ENCODE data around the gene RIOK1.

The RIOK1 gene

GRCh38 chr6:7434672-7435071 is 45.1 kb downstream of the RIOK1 start:
- Histone ChIP-seq H3K27me3 (ENCODE audit: insufficient read depth, low read length) (peaks cover 4% of the 10 kb centered on the region), H3K4me1 (ENCODE audit: insufficient read depth, low read length) (no peaks in the 10 kb centered on the region), H3K36me3 (ENCODE audit: insufficient read depth, low read length) (no peaks in the 10 kb centered on the region), H2AFZ (ENCODE audit: low read depth, low read length) (no peak overlapping the region), H3K4me3 (ENCODE audit: low read length) (no peak overlapping the region), H3K9me3 (ENCODE audit: low read length) (no peaks in the 10 kb centered on the region)

- Histone ChIP-seq H3K4me3 (ENCODE audit: low read length) (no peak overlapping the region), H3K4me1 (ENCODE audit: insufficient read depth, low read length) (no peaks in the 10 kb centered on the region), H3K36me3 (ENCODE audit: insufficient read depth, low read length) (no peaks in the 10 kb centered on the region), H3K9me3 (ENCODE audit: low read length) (no peaks in the 10 kb centered on the region), H3K27me3 (ENCODE audit: insufficient read depth, low read length) (no peaks in the 10 kb centered on the region), H2AFZ (ENCODE audit: low read depth, low read length) (no peak overlapping the region)
Measured at GRCh38 chr6:7438011-7438410, 48.4 kb downstream of the RIOK1 start.

DNA sequence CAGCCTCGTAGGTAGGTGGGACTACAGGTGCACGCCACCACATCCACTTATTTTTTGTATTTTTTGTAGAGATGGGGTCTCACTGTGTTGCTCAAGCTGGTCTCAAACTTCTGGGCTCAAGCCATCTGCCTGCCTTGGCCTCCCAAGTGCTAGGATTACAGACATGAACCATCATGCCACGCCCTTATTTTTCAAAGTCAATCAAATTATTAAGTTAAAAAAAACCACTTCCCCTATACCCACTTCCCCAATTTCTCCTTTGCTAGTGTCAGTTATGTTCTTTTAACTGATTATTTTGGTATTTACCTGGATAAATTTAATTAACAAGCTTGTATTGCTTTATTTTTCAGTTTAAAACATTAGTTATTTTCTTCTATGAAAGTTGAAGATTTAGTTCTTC is 49.6 kb downstream of the RIOK1 start:
- H2AFZ ChIP-seq (ENCODE audit: low read depth, low read length): no peak overlapping the region
- H3K27me3 ChIP-seq (ENCODE audit: insufficient read depth, low read length): no peaks in the 10 kb centered on the region
- no peaks in the 10 kb centered on the region for H3K36me3 ChIP-seq (ENCODE audit: insufficient read depth, low read length)
- H3K9me3 ChIP-seq (ENCODE audit: low read length): no peaks in the 10 kb centered on the region
- H3K4me3 ChIP-seq (ENCODE audit: low read length): no peak overlapping the region
- H3K4me1 ChIP-seq (ENCODE audit: insufficient read depth, low read length): no peaks in the 10 kb centered on the region

DNA sequence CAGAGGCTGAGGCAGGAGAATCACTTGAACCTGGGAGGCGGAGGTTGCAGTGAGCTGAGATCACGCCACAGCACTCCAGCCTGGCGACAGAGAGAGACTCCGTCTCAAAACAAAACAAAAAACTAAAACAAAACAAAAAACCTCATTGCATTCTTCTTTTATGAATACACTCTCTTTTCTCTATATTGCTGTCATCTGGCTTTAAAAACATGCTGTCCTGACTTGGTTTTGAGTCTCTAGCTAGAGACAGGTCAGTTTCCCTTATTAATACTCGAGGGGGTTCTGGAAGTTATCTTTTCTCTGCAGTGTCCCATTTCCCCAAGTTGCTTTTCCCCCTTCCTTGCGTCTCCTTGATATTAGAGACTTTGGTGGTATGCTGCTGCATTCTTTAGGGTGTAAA is 50.9 kb downstream of the RIOK1 start:
- no peak overlapping the region for H2AFZ ChIP-seq (ENCODE audit: low read depth, low read length)
- no peaks in the 10 kb centered on the region for H3K9me3 ChIP-seq (ENCODE audit: low read length)
- no peak overlapping the region for H3K4me3 ChIP-seq (ENCODE audit: low read length)
- peaks cover 6% of the 10 kb centered on the region for H3K27me3 ChIP-seq (ENCODE audit: insufficient read depth, low read length)
- no peaks in the 10 kb centered on the region for H3K36me3 ChIP-seq (ENCODE audit: insufficient read depth, low read length)
- no peaks in the 10 kb centered on the region for H3K4me1 ChIP-seq (ENCODE audit: insufficient read depth, low read length)

DNA sequence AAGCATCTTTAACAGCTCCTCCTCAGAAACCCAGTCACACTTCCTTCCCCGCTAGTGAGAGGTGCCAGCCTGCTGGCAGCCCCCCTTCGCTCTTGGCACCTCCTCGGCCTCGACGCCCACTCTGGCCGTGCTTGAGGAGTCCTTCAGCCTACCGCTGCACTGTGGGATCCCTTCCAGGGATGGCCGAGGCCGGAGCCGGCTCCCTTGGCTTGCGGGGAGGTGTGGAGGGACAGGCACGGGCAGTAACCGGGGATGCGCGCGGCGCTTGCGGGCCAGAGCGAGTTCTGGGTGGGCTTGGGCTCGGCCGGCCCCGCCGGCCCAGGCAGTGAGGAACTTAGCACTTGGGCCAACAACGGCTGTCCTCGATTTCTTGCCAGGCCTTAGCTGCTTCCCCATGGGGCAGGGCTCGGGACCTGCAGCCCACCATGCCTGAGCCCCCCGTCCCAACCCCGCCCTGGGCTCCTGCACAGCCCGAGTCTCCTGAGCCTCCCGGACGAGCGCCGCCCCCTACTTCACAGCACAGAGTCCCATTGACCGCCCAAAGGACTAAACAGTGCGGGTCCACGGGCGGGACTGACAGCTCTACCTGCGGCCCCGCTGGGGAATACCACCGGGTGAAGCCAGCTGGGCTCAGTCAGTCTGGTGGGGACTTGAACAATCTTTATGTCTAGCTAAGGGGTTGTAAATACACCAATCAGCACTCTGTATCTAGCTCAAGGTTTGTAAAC is 51.6 kb downstream of the RIOK1 start:
- Histone ChIP-seq H3K36me3 (ENCODE audit: insufficient read depth, low read length) (no peaks in the 10 kb centered on the region), H3K4me1 (ENCODE audit: insufficient read depth, low read length) (no peaks in the 10 kb centered on the region), H3K27me3 (ENCODE audit: insufficient read depth, low read length) (peaks cover 13% of the 10 kb centered on the region), H2AFZ (ENCODE audit: low read depth, low read length) (no peak overlapping the region), H3K4me3 (ENCODE audit: low read length) (no peak overlapping the region), H3K9me3 (ENCODE audit: low read length) (no peaks in the 10 kb centered on the region)

DNA sequence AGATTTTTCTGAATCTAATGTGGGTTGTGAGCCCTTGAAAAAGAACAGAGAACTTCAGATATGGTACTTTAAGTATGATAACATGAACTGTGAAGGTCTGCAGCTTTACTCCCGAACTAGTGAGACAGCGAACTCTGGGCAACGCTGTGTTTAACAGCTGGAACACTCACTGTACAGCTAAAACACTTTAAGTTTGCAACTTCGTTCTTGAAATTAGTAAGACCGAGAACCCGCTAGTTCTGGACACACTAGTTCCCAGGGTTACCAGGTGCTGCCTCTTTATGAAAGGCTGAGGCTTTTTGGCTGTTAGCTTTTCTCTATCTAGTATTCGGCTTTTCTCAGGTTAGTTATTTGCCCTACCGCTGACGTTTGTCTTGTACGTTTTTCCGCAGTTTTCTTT is 52.9 kb downstream of the RIOK1 start:
- Histone ChIP-seq H2AFZ (ENCODE audit: low read depth, low read length) (no peak overlapping the region), H3K9me3 (ENCODE audit: low read length) (no peaks in the 10 kb centered on the region), H3K36me3 (ENCODE audit: insufficient read depth, low read length) (no peaks in the 10 kb centered on the region), H3K27me3 (ENCODE audit: insufficient read depth, low read length) (peaks cover 13% of the 10 kb centered on the region), H3K4me3 (ENCODE audit: low read length) (no peak overlapping the region), H3K4me1 (ENCODE audit: insufficient read depth, low read length) (peaks cover 5% of the 10 kb centered on the region)

DNA sequence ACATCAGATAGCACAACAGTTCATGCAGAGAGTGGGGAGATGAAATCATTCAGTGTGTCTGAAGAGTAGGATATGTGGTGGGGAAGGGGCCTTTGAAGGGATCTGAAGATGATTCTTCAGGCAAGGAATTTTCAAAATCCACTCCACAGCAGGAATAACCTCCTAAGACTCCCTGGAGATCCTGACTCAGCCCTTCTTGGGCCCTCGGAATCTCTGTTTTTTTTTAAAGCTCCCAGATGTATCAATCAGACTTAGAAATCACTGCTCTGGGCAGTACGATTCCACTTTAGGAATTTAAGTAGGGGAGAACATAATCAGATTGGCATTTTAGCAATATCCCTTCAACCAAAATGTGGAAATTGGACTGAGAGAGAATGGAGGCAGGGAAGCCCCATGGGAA is 55.5 kb downstream of the RIOK1 start:
- no peak overlapping the region for H3K4me3 ChIP-seq (ENCODE audit: low read length)
- peaks cover 5% of the 10 kb centered on the region for H3K4me1 ChIP-seq (ENCODE audit: insufficient read depth, low read length)
- H3K9me3 ChIP-seq (ENCODE audit: low read length): no peaks in the 10 kb centered on the region
- H3K36me3 ChIP-seq (ENCODE audit: insufficient read depth, low read length): no peaks in the 10 kb centered on the region
- H2AFZ ChIP-seq (ENCODE audit: low read depth, low read length): no peak overlapping the region
- peaks cover 13% of the 10 kb centered on the region for H3K27me3 ChIP-seq (ENCODE audit: insufficient read depth, low read length)

- no peak overlapping the region for H3K4me3 ChIP-seq (ENCODE audit: low read length)
- peaks cover 13% of the 10 kb centered on the region for H3K27me3 ChIP-seq (ENCODE audit: insufficient read depth, low read length)
- H3K36me3 ChIP-seq (ENCODE audit: insufficient read depth, low read length): no peaks in the 10 kb centered on the region
- peaks cover 5% of the 10 kb centered on the region for H3K4me1 ChIP-seq (ENCODE audit: insufficient read depth, low read length)
- H2AFZ ChIP-seq (ENCODE audit: low read depth, low read length): no peak overlapping the region
- H3K9me3 ChIP-seq (ENCODE audit: low read length): no peaks in the 10 kb centered on the region
Measured at GRCh38 chr6:7445885-7446461, 56.4 kb downstream of the RIOK1 start.

- Histone ChIP-seq H2AFZ (ENCODE audit: low read depth, low read length) (no peak overlapping the region), H3K9me3 (ENCODE audit: low read length) (no peaks in the 10 kb centered on the region), H3K4me3 (ENCODE audit: low read length) (no peak overlapping the region), H3K36me3 (ENCODE audit: insufficient read depth, low read length) (no peaks in the 10 kb centered on the region), H3K4me1 (ENCODE audit: insufficient read depth, low read length) (peaks cover 5% of the 10 kb centered on the region), H3K27me3 (ENCODE audit: insufficient read depth, low read length) (peaks cover 13% of the 10 kb centered on the region)
Measured at GRCh38 chr6:7446619-7447325, 57.2 kb downstream of the RIOK1 start.

GRCh38 chr6:7448232-7448631 is 58.6 kb downstream of the RIOK1 start:
- Histone ChIP-seq H3K27me3 (ENCODE audit: insufficient read depth, low read length) (peaks cover 13% of the 10 kb centered on the region), H3K4me3 (ENCODE audit: low read length) (no peak overlapping the region), H3K9me3 (ENCODE audit: low read length) (no peaks in the 10 kb centered on the region), H3K4me1 (ENCODE audit: insufficient read depth, low read length) (peaks cover 5% of the 10 kb centered on the region), H3K36me3 (ENCODE audit: insufficient read depth, low read length) (no peaks in the 10 kb centered on the region), H2AFZ (ENCODE audit: low read depth, low read length) (no peak overlapping the region)

DNA sequence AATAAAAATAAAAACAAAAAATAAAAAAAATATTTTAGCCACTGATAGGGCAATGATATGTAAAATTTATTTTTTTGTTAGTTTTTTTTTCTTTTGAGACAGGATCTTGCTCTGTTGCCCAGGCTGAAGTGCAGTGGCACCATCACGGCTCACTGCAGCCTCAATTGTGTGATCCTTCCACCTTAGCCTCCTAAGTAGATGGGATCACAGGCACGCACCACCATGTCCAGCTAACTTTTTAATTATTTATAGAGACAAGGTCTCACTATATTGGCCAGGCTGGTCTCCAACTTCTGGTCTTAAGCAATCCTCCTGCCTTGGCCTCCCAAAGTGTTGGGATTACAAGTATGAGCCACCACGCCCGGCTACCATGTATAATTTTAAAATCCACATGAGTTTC is 59.4 kb downstream of the RIOK1 start:
- Histone ChIP-seq H2AFZ (ENCODE audit: low read depth, low read length) (no peak overlapping the region), H3K27me3 (ENCODE audit: insufficient read depth, low read length) (peaks cover 13% of the 10 kb centered on the region), H3K4me3 (ENCODE audit: low read length) (no peak overlapping the region), H3K36me3 (ENCODE audit: insufficient read depth, low read length) (no peaks in the 10 kb centered on the region), H3K4me1 (ENCODE audit: insufficient read depth, low read length) (peaks cover 5% of the 10 kb centered on the region), H3K9me3 (ENCODE audit: low read length) (no peaks in the 10 kb centered on the region)

- Histone ChIP-seq H3K27me3 (ENCODE audit: insufficient read depth, low read length) (no peaks in the 10 kb centered on the region), H3K4me1 (ENCODE audit: insufficient read depth, low read length) (peaks cover 4% of the 10 kb centered on the region), H3K4me3 (ENCODE audit: low read length) (no peak overlapping the region), H3K9me3 (ENCODE audit: low read length) (peaks cover 2% of the 10 kb centered on the region), H2AFZ (ENCODE audit: low read depth, low read length) (no peak overlapping the region), H3K36me3 (ENCODE audit: insufficient read depth, low read length) (no peaks in the 10 kb centered on the region)
Measured at GRCh38 chr6:7451326-7451725, 61.7 kb downstream of the RIOK1 start.

DNA sequence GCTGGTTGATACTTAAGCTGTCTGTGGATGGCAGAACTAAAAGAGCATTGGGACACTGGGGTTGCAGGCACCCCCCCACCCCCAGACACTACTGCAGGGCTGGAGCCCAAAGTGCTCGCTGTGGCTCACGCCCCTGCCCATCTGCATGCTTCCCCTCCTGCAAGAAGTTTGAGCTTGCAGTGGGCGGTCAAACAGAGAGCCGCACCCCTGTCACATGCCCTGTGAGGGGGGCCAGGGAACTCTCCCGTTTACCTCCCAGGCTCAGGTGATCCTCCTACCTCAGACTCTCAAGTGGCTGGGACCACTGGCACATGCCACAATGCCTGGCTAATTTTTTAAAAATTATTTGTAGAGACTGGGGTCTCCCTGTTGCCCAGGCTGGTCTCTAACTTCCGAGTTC is 63.3 kb downstream of the RIOK1 start:
- Histone ChIP-seq H3K4me1 (ENCODE audit: insufficient read depth, low read length) (no peaks in the 10 kb centered on the region), H3K9me3 (ENCODE audit: low read length) (peaks cover 2% of the 10 kb centered on the region), H3K36me3 (ENCODE audit: insufficient read depth, low read length) (no peaks in the 10 kb centered on the region), H3K4me3 (ENCODE audit: low read length) (no peak overlapping the region), H3K27me3 (ENCODE audit: insufficient read depth, low read length) (no peaks in the 10 kb centered on the region), H2AFZ (ENCODE audit: low read depth, low read length) (no peak overlapping the region)
